Measurements from ENCODE around the gene ATE1.
"Not testable (repeated sequence)": the region's sequence is repeated elsewhere in the genome, so short reads cannot be mapped to it uniquely, and the experiment has no call there.

The ATE1 gene

GRCh38 chr10:121929585-121930267 lies 1.9 kb upstream of the ATE1 start:
- DNase-seq, result not testable (repeated sequence)

- DNase-seq, result no peak
Observed at GRCh38 chr10:121928528-121928884, 675 bp upstream of the ATE1 start.

GRCh38 chr10:121927318-121927840 lies 452 bp downstream of the ATE1 start:
- DNase-seq, result peak; percentile 43

- DNase-seq, result no peak
Observed at GRCh38 chr10:121926671-121927317, 1.0 kb downstream of the ATE1 start.

- DNase-seq, result no peak
Observed at GRCh38 chr10:121926157-121926556, 1.7 kb downstream of the ATE1 start.

- no peak for DNase-seq
Observed at GRCh38 chr10:121921238-121921931, 6.4 kb downstream of the ATE1 start.

- DNase-seq, result no peak
Observed at GRCh38 chr10:121919666-121920065, 8.2 kb downstream of the ATE1 start.

- not testable (repeated sequence) for DNase-seq
Observed at GRCh38 chr10:121918800-121919199, 9.0 kb downstream of the ATE1 start.

- DNase-seq, result no peak
Observed at GRCh38 chr10:121914661-121915060, 13.2 kb downstream of the ATE1 start.

- DNase-seq, result no peak
Observed at GRCh38 chr10:121911421-121911697, 16.5 kb downstream of the ATE1 start.

- no peak for DNase-seq
Observed at GRCh38 chr10:121910673-121911420, 17.0 kb downstream of the ATE1 start.

- DNase-seq, result no peak
Observed at GRCh38 chr10:121904888-121905287, 22.9 kb downstream of the ATE1 start.

- no peak for DNase-seq
Observed at GRCh38 chr10:121900443-121901174, 27.2 kb downstream of the ATE1 start.

GRCh38 chr10:121899727-121900126 lies 28.1 kb downstream of the ATE1 start:
- DNase-seq, result no peak

- DNase-seq, result no peak
Observed at GRCh38 chr10:121891103-121891502, 36.7 kb downstream of the ATE1 start.

GRCh38 chr10:121889212-121889611 lies 38.6 kb downstream of the ATE1 start:
- no peak for DNase-seq

GRCh38 chr10:121886997-121887622 lies 40.7 kb downstream of the ATE1 start:
- no peak for DNase-seq

- DNase-seq, result no peak
Observed at GRCh38 chr10:121886181-121886580, 41.6 kb downstream of the ATE1 start.

- DNase-seq, result no peak
Observed at GRCh38 chr10:121880895-121881294, 46.9 kb downstream of the ATE1 start.

GRCh38 chr10:121879476-121879875 lies 48.4 kb downstream of the ATE1 start:
- DNase-seq, result no peak

- no peak for DNase-seq
Observed at GRCh38 chr10:121873236-121873635, 54.6 kb downstream of the ATE1 start.

GRCh38 chr10:121870413-121870812 lies 57.4 kb downstream of the ATE1 start:
- no peak for DNase-seq

All from T1000 (cell line).